Activated T-helper 1 cell treated with Interleukin-2 at 50 U/mL for 16 hours (primary cell): ENCODE measurements around the gene TXNRD1.
"Not testable (repeated sequence)": the region's sequence is repeated elsewhere in the genome, so short reads cannot be mapped to it uniquely, and the experiment has no call there.

ENCODE experiments used
- DNase-seq: peaks from one replicate; pipeline ENCODE4 v3.0.0-alpha.2; 2020; ENCODE audit warnings: low read depth

Gene TXNRD1

GRCh38 chr12:104215638-104216297 is at the start of gene TXNRD1:
Gene TXNRD1 (plus strand): TSS chr12:104215779. CDS start chr12:104215803, 24 bp downstream.
- DNase-seq: peak; percentile 79

DNA sequence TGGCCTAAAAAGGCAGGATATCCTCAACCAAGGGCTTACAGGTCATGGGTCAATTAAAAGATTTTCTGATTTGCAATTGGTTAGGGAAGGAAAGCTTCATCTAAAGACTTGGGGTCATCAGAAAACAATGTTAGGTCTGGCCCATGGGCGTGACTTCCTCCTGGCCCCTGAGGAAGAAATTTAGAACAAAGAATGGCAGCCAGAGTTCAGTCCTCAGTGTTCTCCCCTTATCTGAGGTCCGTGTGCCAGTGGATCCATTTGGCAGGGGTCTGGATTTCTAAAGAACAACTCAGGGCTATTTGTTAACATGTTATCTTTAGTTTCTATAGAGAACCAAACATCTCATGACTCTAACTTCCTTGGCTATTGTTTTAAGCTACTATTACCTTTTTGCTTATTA is 49.8 kb upstream of the TXNRD1 start:
- DNase-seq: no peak

DNA sequence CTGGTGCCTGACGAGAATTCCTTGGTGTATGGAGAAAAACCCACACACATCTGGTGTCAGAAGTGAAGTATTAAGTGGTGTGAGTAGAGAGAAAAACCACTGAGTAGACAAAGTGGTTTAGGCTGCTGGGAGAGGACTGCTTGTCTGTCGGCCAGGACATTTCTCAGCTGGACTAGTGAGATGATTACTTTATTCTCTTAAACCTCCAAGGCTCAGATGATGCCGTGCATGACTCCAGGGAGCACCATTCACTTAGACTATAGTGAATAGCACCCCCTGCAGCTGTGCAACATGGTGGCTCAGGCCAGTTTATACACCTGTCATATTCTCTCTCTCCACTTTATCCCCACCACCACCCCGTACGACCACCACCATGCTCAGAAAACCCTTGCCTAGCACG is 49.1 kb upstream of the TXNRD1 start:
- DNase-seq: no peak

DNA sequence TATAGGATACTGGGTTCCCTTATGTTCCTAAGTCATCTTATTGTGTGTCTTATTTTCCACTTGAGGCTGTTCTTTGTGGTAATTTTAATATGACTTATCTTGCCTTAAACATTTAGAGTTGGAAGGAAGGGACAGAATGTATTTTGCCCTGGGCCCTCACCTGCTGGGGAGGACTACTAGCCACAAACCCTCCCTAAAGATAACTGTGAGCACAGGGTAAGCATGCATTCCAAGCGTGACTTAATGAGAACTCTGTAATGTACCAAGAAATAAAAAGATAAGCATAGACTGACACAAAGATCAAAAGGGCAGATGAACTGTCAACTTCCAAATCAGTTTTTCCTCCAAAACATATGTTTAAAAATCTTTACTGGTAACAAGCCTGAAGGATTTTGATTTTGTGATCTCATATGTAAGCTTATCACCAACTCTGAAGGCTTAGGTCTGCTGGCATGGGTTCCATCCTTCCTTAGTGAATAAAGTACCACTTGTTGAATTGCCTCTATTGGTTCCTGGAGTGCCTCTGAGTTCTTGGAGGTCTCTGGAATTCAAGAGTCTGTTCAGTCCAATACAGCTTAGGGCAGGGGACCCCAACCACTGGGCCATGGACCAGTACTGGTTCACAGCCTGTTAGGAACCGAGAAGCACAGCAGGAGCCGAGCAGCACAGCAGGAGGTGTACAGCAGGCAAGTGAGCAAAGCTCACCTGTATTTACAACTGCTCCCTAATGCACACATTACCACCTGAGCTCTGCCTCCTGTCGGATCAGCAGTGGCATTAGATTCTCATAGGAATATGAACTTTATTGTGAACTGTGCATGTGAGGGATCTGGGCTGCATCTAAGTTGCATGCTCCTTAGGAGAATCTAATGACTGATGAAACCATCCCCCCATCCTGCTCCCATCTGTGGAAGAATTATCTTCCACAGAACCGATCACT is 47.8 kb upstream of the TXNRD1 start:
- DNase-seq: no peak

GRCh38 chr12:104168596-104168995 is 47.0 kb upstream of the TXNRD1 start:
- DNase-seq: no peak

DNA sequence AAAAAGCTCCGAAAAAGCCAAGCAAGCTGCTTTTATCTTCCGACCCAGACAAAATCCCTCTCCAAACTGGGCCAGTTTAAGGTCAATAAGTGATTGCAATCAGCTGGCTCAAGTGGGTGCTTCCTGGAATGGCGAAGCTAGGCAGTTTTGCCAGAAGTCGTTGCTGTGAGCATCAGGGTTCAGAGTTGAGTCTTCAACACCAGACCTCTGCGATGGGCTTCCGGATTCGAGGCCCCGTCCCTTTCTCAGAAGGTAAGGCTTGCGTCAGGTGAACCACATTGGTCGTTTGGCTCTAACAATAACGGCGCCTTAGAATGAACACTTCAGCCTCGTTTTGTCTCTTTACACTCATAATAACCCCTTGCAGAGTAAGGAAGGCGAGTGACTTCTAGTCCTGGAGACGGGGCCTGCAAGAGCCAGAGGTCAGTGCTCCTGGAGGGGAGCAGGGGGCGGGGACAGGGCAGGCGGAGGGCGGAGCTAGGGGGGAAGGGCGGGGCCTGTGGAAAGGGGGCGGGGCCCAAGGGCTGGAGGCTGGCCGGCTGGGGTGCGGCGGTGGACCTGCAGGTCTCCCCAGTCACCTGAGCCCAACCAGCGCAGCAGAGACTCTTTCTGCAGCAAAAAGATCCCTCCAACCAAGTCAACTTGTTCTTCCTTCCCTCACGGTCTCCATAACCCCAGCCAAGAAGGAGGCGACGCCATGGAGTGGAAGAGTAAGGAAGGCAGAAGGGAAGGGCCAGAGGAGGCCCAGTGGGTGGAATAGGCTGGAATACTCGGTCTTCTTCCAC is 43.6 kb upstream of the TXNRD1 start:
- no peak for DNase-seq

DNA sequence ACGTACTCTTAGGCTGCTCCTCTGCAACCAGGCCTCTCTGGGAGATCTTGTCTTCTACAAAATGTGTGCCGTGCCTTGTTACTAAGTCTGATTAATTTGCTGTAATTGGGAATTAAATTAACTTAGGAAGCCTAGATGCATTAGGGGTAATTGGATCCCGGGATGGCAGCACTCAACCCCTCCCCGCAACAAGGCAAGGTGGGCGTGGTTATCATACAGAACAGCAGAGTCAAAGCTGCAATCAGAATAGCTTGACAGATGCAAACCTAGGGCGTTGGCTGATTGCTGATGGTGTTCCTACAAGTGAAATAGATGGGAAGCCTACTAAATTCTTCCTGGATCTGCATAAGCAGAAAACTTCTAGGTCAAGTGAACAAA is 43.0 kb upstream of the TXNRD1 start:
- no peak for DNase-seq

DNA sequence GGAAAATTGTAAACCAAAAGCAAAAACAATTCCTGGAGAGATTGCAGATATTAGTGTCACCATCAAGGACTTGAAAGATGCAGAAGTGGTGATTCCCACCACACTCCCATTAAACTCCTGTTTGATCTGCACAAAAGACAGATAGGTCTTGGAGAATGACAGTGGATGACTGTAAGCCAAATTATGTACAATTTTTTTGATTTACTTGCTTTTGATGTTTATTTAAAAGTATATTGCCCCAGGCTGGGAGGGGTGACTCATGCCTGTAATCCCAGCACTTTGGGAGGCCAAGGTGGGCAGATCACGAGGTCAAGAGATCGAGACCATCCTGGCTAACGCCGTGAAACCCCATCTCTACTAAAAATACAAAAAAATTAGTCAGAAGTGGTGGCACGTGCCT is 41.8 kb upstream of the TXNRD1 start:
- DNase-seq: not testable (repeated sequence)

DNA sequence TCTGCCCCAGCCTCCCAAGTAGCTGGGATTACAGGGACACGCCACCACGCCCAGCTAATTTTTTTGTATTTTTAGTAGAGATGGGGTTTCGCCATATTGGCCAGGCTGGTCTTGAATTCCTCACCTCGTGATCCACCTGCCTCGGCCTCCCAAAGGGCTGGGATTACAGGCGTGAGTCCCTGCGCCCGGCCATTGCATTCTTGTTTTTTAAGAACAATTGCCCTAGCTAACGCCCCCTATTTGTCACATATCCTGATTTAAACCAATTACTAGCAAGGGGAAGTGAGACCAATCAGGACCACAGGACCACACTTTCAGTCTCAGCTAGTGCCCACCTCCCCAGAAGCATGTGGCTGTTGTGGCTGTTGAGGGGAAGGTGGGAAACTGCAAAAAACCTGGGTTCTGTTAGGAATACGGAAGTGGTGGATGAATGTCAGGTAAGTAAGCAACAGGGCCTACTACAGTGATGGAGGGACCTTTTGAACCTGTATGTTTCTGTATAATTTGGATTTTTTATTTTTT is 39.8 kb upstream of the TXNRD1 start:
- DNase-seq: no peak

DNA sequence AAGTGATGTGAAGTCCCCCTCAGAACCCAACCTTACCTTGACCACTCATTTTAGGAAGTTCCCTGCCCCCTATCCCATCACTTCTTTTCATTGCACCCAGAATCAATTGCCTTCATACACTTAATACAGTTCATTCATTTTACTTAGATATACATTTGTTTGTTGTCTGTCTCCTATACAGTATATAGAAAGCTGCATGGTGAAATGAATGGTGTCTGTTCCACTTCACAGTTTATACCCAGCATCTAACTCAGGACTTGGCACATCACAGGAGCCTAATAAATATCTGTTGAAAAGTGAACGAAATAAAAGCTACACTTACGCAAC is 38.3 kb upstream of the TXNRD1 start:
- no peak for DNase-seq

GRCh38 chr12:104177663-104178501 is 37.7 kb upstream of the TXNRD1 start:
- no peak for DNase-seq

DNA sequence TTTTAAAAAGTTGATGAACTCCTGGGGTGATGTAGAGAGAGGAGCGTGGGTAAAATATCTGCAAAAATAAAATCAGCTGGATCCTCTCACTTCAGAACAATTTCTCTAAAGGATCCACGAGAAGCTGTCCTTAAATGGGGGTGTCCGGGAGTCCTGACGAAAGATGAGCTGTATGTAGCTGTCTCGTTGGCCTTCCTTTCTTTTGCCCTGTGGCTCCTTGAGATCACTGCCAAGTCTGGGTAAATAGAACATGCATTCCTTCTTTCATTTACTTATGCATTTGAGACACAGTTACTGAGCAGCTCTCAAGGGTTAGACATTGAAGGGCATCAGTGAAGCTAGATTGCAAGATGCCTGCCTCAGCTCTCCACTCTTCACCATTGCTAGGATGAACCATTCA is 35.2 kb upstream of the TXNRD1 start:
- DNase-seq: no peak

DNA sequence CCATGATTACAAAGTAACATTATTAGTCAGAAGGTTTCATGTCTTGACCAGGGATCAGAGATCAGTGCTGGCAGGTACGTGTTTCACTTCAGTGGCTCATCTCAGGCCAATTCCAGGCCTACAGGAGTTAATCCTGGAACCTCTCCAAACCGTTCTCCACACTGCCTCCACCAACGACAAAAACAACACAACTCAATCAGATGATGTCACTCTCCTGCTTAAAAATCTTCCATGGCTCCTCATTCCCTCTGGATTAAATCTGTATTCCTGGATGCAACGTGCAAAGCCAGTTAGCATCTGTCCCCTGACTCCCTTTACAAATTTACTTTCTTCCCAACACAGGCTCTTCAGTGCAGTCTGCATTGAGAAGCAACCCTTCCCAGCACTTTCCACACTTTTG is 34.3 kb upstream of the TXNRD1 start:
- no peak for DNase-seq

DNA sequence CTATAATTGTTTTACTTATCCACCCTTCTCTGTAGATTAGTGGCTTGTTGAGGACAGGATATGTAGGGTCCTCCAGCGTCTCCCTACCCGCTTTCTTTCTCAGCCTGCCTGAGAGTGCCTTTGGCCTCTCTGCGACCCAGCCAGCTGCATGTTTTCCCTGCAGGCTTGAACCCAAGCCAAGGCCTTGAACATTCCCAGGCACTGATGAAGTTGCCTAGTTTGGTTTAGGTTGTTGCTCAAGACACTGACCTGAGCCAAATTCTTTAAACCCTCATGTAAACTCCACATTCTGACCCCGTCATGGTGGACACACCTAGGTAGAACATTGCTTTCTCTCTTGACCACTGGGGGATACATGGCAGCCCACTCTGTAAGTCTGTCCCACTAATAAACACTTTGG is 33.4 kb upstream of the TXNRD1 start:
- DNase-seq: no peak

DNA sequence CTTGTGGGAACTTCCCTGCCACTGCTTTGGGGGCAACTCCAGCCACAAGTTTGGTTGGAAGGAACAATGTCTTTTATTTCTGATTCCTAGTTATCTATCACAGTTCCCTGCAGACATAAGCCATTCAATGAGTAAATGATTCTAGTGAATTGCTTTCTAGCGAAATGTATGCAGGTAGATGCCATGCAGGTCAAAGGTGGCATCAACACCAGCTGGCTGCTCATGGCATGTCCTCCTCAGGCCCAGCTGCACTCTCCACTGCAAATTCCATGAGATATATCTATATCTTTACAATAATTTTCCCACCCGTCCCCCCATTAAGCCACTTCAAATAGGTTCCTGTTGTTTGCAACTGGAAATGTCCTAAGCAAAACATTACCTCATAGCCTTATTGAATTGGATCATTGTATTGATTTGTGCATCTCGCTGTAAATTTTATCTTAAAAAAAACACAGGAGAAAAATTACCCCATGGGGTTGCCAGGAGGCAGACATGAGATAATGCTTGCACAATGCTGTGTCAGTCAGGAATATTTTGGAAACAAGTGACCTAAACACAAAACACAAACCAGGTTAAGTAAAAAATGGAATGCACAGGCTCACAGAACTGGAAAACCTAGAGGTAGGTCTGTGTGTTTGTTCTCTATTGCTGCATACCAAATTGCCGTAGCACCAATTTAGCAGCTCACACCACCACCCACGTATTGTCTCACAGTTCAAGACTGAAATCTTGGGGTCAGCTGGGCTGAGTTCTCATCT is 32.8 kb upstream of the TXNRD1 start:
- no peak for DNase-seq

DNA sequence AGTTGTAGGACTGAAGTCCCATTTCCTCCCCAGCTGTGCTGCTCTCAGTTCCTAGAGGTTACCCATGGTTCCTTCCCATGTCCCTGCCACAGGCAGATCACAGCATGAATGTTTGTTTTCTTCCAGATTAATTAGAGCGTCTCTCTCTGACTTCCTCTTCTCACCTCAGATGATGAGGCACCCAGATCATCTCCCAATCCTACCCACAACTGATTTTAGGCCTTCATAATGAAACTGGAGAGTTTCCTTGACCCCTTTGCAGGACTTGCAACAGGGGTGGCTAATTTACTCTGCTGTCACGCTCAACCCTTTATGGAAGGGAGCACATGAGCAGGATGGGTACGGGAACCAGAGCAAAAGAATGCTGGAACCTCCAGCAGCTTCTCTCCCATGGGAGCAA is 32.1 kb upstream of the TXNRD1 start:
- no peak for DNase-seq

DNA sequence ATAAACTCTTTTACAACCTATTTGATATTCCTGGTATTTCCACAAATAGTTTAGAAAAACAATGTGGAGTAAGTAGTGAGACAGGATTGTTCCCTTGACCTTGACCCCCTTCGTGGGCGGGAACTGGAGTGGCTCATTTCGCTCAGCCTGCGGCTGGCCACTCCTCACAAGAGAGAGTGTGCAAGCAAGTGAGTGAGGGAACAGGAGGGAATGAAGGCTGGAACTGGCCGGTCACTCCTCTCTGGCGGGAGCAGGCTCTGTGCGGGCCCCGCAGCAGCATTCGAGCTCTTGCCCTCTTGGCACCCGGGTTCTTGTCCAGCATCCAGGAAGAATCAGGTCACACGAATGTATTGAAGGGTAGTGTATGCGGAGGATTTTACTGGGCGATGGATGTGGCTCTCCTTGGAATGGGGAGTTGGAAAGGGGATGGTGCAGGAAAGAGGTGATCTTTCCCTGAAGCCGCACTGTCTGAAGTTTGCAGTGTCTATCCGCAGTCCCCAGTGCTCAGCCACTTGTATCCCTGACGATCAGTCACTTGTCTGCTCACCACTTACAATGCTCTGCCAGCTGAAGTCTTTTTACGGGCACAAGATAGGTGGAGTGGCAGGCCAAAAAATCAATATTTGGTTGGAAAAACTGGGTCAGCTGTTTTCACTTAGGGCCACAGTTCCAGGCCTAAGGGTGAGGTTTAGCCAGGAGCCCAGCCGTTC is 28.0 kb upstream of the TXNRD1 start:
- DNase-seq: no peak

- no peak for DNase-seq
These were observed 27.0 kb upstream of the TXNRD1 start for GRCh38 chr12:104188534-104188933.

DNA sequence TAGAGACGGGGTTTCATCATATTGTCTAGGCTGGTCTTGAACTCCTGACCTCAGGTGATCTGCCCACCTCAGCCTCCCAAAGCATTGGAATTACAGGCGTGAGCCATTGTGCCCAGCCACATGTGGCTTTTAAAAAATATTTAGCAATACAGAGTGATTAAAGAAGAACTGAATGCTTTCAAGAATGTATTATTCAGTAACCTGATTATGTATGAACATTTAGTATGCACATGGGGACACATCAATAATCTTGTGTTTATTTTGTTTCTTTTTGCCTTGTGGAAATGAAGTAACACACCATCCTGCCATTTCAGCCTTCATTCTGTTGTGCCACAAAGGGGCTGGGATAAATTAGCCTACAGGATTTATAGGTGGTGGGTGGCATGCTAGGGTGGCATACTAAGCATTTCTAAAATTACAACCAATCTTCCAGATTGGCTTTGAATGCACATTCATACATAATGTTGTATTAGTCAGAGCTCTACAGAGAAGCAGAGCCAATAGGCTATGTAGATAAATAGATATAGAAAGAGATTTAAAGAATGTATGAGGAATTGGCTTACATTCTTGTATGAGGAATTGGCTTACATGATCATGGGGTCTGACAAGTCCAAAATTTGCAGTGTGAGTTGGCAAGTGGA is 25.5 kb upstream of the TXNRD1 start:
- no peak for DNase-seq
